Measurements from ENCODE around the gene CRYBG3.
"Not testable (repeated sequence)": the region's sequence is repeated elsewhere in the genome, so short reads cannot be mapped to it uniquely, and the experiment has no call there.

The CRYBG3 gene

DNA sequence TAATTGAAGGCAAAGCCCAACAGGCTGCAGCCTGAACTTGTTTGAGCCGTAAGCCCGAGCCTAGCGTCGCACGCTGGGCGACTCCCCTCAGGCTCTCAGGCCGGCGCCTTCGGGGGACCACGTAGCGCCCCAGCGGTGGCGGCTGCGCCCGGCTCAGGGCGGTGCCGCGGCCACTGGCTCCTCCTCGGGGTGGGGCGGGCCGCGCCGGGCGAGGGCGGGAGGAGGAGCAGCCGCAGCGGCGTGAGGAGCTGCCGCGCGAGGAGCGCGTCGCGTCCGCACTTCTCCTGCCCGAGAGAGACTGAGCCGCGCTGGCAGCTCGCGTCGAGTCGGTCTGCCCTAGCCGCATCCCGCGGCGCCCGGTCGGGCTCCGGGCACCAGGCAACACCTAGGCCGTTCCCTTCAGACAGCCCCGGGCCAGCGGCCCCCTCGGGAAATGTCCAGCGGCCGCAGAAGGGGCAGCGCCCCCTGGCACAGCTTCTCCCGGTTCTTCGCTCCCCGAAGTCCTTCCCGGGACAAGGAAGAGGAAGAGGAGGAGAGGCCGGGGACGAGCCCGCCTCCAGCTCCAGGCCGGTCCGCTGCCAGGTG, at the start of gene CRYBG3:
CRYBG3 (plus strand) TSS at position 238 of the 585 bp plus-strand sequence; CDS start at position 434, 196 bp downstream.
- peak; percentile 77 to 85 for DNase-seq

- DNase-seq: no peak
Measured at GRCh38 chr3:97772926-97773325, 48.9 kb upstream of the CRYBG3 start.

DNA sequence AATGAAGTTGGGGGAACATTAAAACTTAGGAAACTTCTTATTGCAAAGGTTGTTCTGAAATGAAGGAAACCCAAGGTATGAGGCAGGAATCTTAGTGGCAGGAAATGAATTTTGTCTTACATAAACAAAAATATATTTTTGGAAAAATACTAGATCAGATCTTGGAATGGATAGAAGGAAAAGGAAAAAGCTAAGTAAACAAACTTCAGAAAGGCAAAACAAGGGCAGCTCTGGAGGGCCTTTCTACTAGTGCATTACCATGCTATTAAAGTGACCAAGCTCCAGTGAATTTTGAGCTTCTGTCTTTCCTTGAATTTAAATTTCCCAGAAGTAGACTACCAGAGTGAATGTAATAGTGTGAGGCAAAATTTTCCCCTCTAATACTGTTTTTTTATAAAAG, 43.7 kb upstream of the CRYBG3 start:
- DNase-seq: no peak

GRCh38 chr3:97793420-97794019, 28.3 kb upstream of the CRYBG3 start:
- peak; percentile 2 to 72 for DNase-seq

DNA sequence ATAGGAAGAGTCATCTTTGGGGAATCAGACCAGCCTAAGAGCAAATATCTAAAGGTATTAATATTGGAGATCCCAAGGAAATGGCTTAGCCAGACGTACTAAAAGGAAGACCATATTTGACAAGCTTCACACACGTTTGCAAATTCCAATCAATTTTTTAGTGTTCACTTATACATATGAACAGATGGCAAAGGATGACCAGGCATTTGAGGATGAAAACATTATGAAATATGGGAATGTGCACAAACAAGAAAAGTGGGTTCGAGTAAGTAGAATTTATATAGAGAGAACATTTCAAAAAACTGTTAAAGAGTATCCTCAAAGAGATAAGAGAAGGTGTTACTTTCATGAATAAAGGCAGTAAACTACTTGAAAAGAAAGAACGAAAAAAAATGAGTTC, 25.9 kb upstream of the CRYBG3 start:
- DNase-seq: no peak

- DNase-seq: no peak
Measured at GRCh38 chr3:97804471-97804870, 17.3 kb upstream of the CRYBG3 start.

- DNase-seq: no peak
Measured at GRCh38 chr3:97810779-97811390, 10.9 kb upstream of the CRYBG3 start.

- peak in 1 of 2 donors; percentile 19 for DNase-seq
Measured at GRCh38 chr3:97815149-97815917, 6.5 kb upstream of the CRYBG3 start.

- DNase-seq: no peak
Measured at GRCh38 chr3:97816811-97817210, 5.0 kb upstream of the CRYBG3 start.

- no peak for DNase-seq
Measured at GRCh38 chr3:97817965-97818364, 3.8 kb upstream of the CRYBG3 start.

GRCh38 chr3:97820780-97821179, 1.0 kb upstream of the CRYBG3 start:
- peak in 1 of 2 donors; percentile 6 for DNase-seq

DNA sequence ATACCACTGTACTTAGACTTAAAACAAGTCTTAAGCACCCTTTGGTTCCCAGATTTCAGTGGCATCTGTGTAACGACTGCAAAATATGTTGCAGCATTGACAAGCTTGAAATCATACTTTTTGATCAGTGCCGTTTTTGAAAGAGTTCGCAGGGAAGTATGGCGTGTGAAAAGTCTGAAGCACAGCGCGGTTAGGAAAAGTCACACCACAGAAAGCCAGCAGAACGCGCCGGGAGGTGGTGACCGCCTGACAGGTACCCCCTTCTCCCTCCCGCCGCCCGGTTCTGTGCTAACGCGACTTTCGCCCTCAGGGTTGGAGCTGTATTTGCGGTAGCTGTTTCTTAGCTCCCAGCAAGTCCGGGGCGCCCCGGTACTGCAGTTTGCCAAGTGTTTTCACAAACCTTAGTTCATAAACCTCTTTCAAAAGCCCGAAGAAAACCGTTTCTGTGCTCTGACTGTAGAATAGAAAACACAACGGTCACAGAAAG, 481 bp upstream of the CRYBG3 start:
- peak in 1 of 2 donors; percentile 22 for DNase-seq

- DNase-seq: peak; percentile 8 to 15
Measured at GRCh38 chr3:97822359-97822775, 556 bp downstream of the CRYBG3 start.

GRCh38 chr3:97823046-97824004, 1.5 kb downstream of the CRYBG3 start:
- DNase-seq: no peak

DNA sequence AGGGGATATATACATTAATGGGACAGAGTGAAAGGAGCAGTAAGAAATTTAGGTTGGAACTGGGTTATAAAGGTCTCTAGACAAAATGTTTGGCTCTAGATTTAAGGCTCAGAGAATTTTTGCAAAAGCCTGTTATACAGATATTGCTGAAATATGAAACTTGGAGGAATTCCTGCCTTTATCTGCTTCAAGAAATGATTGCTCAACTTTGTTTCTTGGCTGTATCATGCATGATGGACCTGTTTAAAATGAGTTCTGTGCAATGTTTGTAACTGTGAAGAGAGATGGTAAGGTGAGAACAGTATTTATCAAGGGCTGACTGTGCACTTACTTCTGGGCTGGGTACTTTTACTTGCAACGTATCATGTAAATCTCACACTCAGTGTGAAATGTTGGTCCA, 3.3 kb downstream of the CRYBG3 start:
- DNase-seq: no peak

DNA sequence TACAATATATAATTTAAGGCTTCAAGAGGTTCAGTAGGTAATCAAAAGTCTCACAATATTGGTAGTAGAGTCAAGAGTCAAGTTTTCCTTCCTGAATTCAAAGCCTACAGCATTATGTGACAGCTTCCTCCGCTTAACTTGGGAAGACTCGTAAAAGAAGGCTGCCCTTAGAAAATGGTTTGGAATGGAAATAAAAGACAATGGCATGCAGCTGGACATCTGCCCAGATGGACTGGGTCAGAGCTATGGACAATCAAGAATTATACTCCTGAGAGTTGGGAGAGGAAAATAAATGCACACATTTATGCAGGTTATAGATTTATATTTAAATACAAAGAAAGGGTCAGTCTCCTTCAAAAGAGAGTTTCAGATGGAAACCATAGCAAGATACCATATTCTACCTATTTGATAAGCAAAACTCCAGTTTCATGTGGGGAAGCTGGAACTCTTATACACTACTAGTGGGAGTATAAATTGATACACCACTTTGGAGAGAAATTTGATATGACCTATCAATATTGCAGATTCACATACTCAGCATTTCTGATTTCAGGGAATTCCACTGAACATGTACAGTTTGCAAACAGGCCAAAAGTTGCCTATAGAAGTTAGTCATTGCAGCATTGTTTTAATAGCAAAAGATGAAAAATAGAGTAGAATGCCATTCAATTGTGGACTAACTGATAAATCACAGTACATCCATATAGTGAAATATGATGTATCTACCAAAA, 6.1 kb downstream of the CRYBG3 start:
- no peak for DNase-seq

- DNase-seq: no peak
Measured at GRCh38 chr3:97829198-97829597, 7.4 kb downstream of the CRYBG3 start.

GRCh38 chr3:97830638-97831037, 8.8 kb downstream of the CRYBG3 start:
- DNase-seq: no peak

- DNase-seq: no peak
Measured at GRCh38 chr3:97831140-97831539, 9.3 kb downstream of the CRYBG3 start.

- not testable (repeated sequence) for DNase-seq
Measured at GRCh38 chr3:97833184-97833583, 11.4 kb downstream of the CRYBG3 start.

DNA sequence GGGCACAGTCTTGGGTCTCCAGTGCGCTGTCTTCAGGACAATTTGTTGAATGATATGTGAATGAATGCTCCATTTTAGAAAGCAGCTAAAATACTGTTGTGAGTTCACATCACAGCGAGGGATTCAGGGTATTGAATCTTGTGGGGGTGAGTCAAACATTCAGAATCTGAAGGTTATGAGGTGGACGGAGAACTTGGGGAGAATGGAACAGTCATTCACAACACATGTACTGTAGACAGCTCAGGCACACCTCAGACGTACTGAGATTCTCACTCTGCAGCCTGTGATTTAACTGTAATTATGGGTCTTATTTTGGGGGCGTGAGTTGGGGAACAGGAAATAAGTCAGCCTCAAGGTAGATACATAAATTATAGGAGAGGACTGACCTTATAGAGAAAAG, 13.9 kb downstream of the CRYBG3 start:
- no peak for DNase-seq

- DNase-seq: no peak
Measured at GRCh38 chr3:97838393-97838792, 16.6 kb downstream of the CRYBG3 start.
